ENCODE measurements around the gene DZIP1. TPM values are rescaled to one million over a fixed set of nuclear protein-coding genes. Genes with fewer than 3 reads are reported as not detected.

DZIP1 gene
- total and polyA plus RNA-seq, 2 of the 8 experiments (the other 6 are each of a cell fraction or from before 2014, with no cell fraction given), result 7.6 to 24.6 TPM

DNA sequence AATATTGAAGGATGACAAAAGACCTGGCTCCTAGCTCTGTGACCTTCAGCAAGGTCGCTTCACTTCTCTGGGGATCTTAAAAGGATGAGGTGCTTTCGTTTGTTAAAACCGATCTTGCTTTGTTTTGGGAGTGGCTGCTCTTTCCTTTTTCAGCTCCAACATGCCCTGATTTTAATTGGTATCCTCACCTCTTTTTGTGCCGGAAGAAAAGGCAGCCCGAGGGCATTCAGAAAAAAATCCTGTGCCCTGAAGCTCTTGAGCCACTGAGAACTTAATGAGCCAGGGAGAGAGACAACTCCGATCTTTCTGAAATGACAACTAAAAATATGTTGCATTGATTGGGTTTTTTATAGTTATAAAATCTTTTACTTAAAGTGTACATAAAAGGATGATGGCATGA lies 72.6 kb downstream of the DZIP1 start:
- ChIA-PET POLR2A (ENCODE audit: partially characterized antibody) (interaction anchor here (0.9 to 1.1 kb wide), 5 partner anchors 14 to 24 kb away, joined by 3 read pairs; no protein-coding TSS in a partner anchor), CTCF (ENCODE audit: partially characterized antibody) (interaction anchor here (1.2 to 1.4 kb wide), 2 partner anchors 53 to 262 kb away, joined by 3 read pairs; no protein-coding TSS in a partner anchor)
- Histone ChIP-seq H2BK12ac (ENCODE audit: low read depth, low read length) (no peak overlapping the region), H3K4me2 (ENCODE audit: insufficient read depth in 1 of 2, low read depth in 2 of 2, low read length in 2 of 2) (no peak overlapping the region), H2BK15ac (ENCODE audit: low read length) (no peak overlapping the region), H3K4me3 (ENCODE audit: extremely low read depth in 1 of 4, insufficient read depth in 2 of 4, low read depth in 3 of 4, low read length in 4 of 4) (no peak overlapping the region), H4K91ac (replicated peaks; ENCODE audit: insufficient read length, low read length) (no peak overlapping the region), H3K79me1 (ENCODE audit: low read depth, low read length) (no peaks in the 10 kb centered on the region; the same call in 1 of the 2 replicates), H2AFZ (ENCODE audit: low read length) (no peak overlapping the region), H3K9me3 (ENCODE audit: insufficient read depth in 2 of 2, low read depth in 1 of 2, low read length in 1 of 2) (no peaks in the 10 kb centered on the region), H3K23me2 (ENCODE audit: low read depth, low read length) (no peaks in the 10 kb centered on the region), H3K9ac (replicated peaks in 1 of 4; ENCODE audit: extremely low read depth in 1 of 4, low read depth in 3 of 4, low read length in 3 of 4) (no peak overlapping the region), H4K5ac (ENCODE audit: insufficient read length, low read depth, low read length) (no peak overlapping the region), H3K4ac (replicated peaks; ENCODE audit: insufficient read length, low read depth, low read length) (no peak overlapping the region), H3K14ac (ENCODE audit: insufficient read length) (no peak overlapping the region), H4K8ac (ENCODE audit: extremely low read depth, insufficient read depth, low read length) (no peak overlapping the region), H3K79me2 (ENCODE audit: control insufficient read depth in 1 of 2, insufficient read depth in 2 of 2, low read length in 2 of 2) (no peaks in the 10 kb centered on the region), H3K36me3 (ENCODE audit: control insufficient read depth in 2 of 4, insufficient read depth in 4 of 4, low read length in 3 of 4) (peaks cover 0 to 4% (median 2%) of the 10 kb centered on the region in 4 experiments; a peak in 2 of 8 replicates), H3K18ac (ENCODE audit: extremely low read depth, low read length) (no peak overlapping the region), H3K56ac (replicated peaks; ENCODE audit: insufficient read length, low read depth, low read length) (no peak overlapping the region), H3K27ac (ENCODE audit: low read depth, low read length) (no peak overlapping the region), H2AK5ac (ENCODE audit: low read depth, low read length) (no peak overlapping the region), H2BK120ac (replicated peaks; ENCODE audit: low read depth, low read length) (no peak overlapping the region), H3K4me1 (replicated peaks in 1 of 4; ENCODE audit: control insufficient read depth in 3 of 4, insufficient read depth in 4 of 4, low read length in 3 of 4) (no peaks in the 10 kb centered on the region), H3K23ac (ENCODE audit: insufficient read length) (no peak overlapping the region), H2BK5ac (ENCODE audit: low read depth, low read length) (no peak overlapping the region), H4K20me1 (replicated peaks in 1 of 2; ENCODE audit: control insufficient read depth in 1 of 2, insufficient read depth in 2 of 2, low read length in 2 of 2) (peaks cover 0 to 3% of the 10 kb centered on the region in 2 experiments), H2BK20ac (ENCODE audit: low read length) (no peak overlapping the region), H3K27me3 (replicated peaks in 1 of 4; ENCODE audit: control insufficient read depth in 3 of 4, extremely low read depth in 1 of 4, insufficient read depth in 3 of 4, low read length in 3 of 4) (no peaks in the 10 kb centered on the region)
- FAIRE-seq (no peak), DNase-seq (ENCODE audit: low read depth in 1 of 2, low spot score in 2 of 2) (no peak)
- WGBS, 2 experiments (ENCODE audit: extremely low coverage in 1 of 2, insufficient coverage in 1 of 2, insufficient read length in 1 of 2, insufficient replicate concordance in 2 of 2, low coverage in 1 of 2, low lambda C conversion rate in 2 of 2, missing lambda C conversion rate in 1 of 2), result 86% methylated on average over 6 of the region's 6 CpGs; no CpG with 5 or more reads in 1 of the 2 experiments
- no peak for TF ChIP-seq SRF (IDR thresholded peaks at IDR 0.05; ENCODE audit: low read depth, low read length)
- TF ChIP-seq NANOG (IDR thresholded peaks at IDR 0.05; ENCODE audit: insufficient read depth, low read depth, low read length, poor library complexity, severe bottlenecking), result no peak
- no peak for TF ChIP-seq HDAC2 (IDR thresholded peaks at IDR 0.05; ENCODE audit: borderline replicate concordance in 1 of 2, low read depth in 2 of 2, low read length in 2 of 2)
- TF ChIP-seq, protein P1, sequence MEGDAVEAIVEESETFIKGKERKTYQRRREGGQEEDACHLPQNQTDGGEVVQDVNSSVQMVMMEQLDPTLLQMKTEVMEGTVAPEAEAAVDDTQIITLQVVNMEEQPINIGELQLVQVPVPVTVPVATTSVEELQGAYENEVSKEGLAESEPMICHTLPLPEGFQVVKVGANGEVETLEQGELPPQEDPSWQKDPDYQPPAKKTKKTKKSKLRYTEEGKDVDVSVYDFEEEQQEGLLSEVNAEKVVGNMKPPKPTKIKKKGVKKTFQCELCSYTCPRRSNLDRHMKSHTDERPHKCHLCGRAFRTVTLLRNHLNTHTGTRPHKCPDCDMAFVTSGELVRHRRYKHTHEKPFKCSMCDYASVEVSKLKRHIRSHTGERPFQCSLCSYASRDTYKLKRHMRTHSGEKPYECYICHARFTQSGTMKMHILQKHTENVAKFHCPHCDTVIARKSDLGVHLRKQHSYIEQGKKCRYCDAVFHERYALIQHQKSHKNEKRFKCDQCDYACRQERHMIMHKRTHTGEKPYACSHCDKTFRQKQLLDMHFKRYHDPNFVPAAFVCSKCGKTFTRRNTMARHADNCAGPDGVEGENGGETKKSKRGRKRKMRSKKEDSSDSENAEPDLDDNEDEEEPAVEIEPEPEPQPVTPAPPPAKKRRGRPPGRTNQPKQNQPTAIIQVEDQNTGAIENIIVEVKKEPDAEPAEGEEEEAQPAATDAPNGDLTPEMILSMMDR (IDR thresholded peaks at IDR 0.05; ENCODE audit: control extremely low read depth in 1 of 3, insufficient read depth in 1 of 3, low read depth in 1 of 3, low read length in 3 of 3), result no peak
- TF ChIP-seq, protein P2, sequence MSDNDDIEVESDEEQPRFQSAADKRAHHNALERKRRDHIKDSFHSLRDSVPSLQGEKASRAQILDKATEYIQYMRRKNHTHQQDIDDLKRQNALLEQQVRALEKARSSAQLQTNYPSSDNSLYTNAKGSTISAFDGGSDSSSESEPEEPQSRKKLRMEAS (IDR thresholded peaks at IDR 0.05), result no peak
- no peak for TF ChIP-seq RBBP5 (IDR thresholded peaks at IDR 0.05; ENCODE audit: borderline replicate concordance, low read depth, low read length)
- TF ChIP-seq EP300 (IDR thresholded peaks at IDR 0.05; ENCODE audit: borderline replicate concordance in 1 of 2, low read depth in 2 of 2, low read length in 2 of 2), result no peak
- TF ChIP-seq, protein P3, sequence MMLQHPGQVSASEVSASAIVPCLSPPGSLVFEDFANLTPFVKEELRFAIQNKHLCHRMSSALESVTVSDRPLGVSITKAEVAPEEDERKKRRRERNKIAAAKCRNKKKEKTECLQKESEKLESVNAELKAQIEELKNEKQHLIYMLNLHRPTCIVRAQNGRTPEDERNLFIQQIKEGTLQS (IDR thresholded peaks at IDR 0.05; ENCODE audit: insufficient read depth, low read depth, low read length), result no peak
- TF ChIP-seq TEAD4 (IDR thresholded peaks at IDR 0.05; ENCODE audit: low read depth, low read length), result no peak

Measured in H1 (cell line).